DOHH2 (cell line): ENCODE measurements around the gene OR9Q1.
"Not testable (repeated sequence)": the region's sequence is repeated elsewhere in the genome, so short reads cannot be mapped to it uniquely, and the experiment has no call there.

Experiments
- H3F3A ChIP-seq: fragments of 200-600 bp; sonication (generic), shearing (Covaris generic); 2 replicates; pipeline ENCODE4 v1.6.0; 2016; ENCODE audit warnings: antibody characterized with exemption, mild to moderate bottlenecking; ENCODE audit not compliant: control insufficient read depth, insufficient read depth
- H3K27ac ChIP-seq: fragments of 200-600 bp; sonication (generic); 2 replicates; pipeline ENCODE4 v1.5.1; 2014; ENCODE audit warnings: low read depth, mild to moderate bottlenecking, low read length, moderate library complexity
- H3K27me3 ChIP-seq: fragments of 200-600 bp; sonication (generic); 2 replicates; pipeline ENCODE4 v1.6.1; 2014; ENCODE audit warnings: mild to moderate bottlenecking, low read length, mixed read lengths; ENCODE audit not compliant: control insufficient read depth
- H3K36me3 ChIP-seq: fragments of 200-600 bp; sonication (generic); 2 replicates; pipeline ENCODE4 v1.6.1; 2014; ENCODE audit warnings: mild to moderate bottlenecking, low read length, moderate library complexity, mixed read lengths; ENCODE audit not compliant: control insufficient read depth
- H3K4me1 ChIP-seq: fragments of 200-600 bp; sonication (generic); 2 replicates; pipeline ENCODE4 v1.6.1; 2014; ENCODE audit warnings: mild to moderate bottlenecking, low read length, mixed read lengths; ENCODE audit not compliant: control insufficient read depth
- H3K4me2 ChIP-seq: fragments of 200-600 bp; sonication (generic); 2 replicates; pipeline ENCODE4 v1.6.0; 2014; ENCODE audit warnings: mild to moderate bottlenecking, low read length, moderate library complexity
- H3K4me3 ChIP-seq: fragments of 200-600 bp; sonication (generic); 2 replicates; pipeline ENCODE4 v1.5.1; 2014; ENCODE audit warnings: mild to moderate bottlenecking, low read length, mixed read lengths
- H3K79me2 ChIP-seq: fragments of 200-600 bp; sonication (generic); 2 replicates; pipeline ENCODE4 v1.6.1; 2014; ENCODE audit warnings: mild to moderate bottlenecking, low read length, mixed read lengths; ENCODE audit not compliant: control insufficient read depth
- H3K9me2 ChIP-seq: fragments of 200-600 bp; sonication (generic); replicated peaks from 2 replicates; pipeline ENCODE4 v1.6.1; 2014; ENCODE audit warnings: mild to moderate bottlenecking, low read length, mixed read lengths; ENCODE audit not compliant: control insufficient read depth
- H3K9me3 ChIP-seq: fragments of 200-600 bp; sonication (generic); 2 replicates; pipeline ENCODE4 v1.6.1; 2014; ENCODE audit warnings: antibody characterized with exemption, low read length, mixed read lengths; ENCODE audit not compliant: control insufficient read depth, insufficient read depth
- H4K20me1 ChIP-seq: fragments of 200-600 bp; sonication (generic); 2 replicates; pipeline ENCODE4 v1.6.0; 2014; ENCODE audit warnings: low read depth, mild to moderate bottlenecking, antibody characterized with exemption, low read length, moderate library complexity; ENCODE audit not compliant: control insufficient read depth, insufficient read depth
- EZH2phosphoT487 ChIP-seq: fragments of 200-600 bp; sonication (generic); IDR thresholded peaks from 2 replicates; pipeline ENCODE4 v1.6.1; 2017; ENCODE audit warnings: borderline replicate concordance, mild to moderate bottlenecking, antibody characterized with exemption, low read length, moderate library complexity, mixed read lengths
- TF ChIP-seq, protein P1 (sequence below): fragments of 200-600 bp; sonication (generic); IDR thresholded peaks from one replicate; pipeline ENCODE4 v1.5.1; 2014; ENCODE audit warnings: antibody characterized with exemption, mild to moderate bottlenecking, low read depth, low read length; ENCODE audit not compliant: poor library complexity, severe bottlenecking

Gene OR9Q1

GRCh38 chr11:57999523-57999922, 24.2 kb upstream of the OR9Q1 start:
- not testable (repeated sequence) for H3K9me3 ChIP-seq, H3K4me1 ChIP-seq, H3K27me3 ChIP-seq, H3K79me2 ChIP-seq, H3K4me2 ChIP-seq, H3F3A ChIP-seq, H3K27ac ChIP-seq, H3K9me2 ChIP-seq, H3K36me3 ChIP-seq, H3K4me3 ChIP-seq, H4K20me1 ChIP-seq

DNA sequence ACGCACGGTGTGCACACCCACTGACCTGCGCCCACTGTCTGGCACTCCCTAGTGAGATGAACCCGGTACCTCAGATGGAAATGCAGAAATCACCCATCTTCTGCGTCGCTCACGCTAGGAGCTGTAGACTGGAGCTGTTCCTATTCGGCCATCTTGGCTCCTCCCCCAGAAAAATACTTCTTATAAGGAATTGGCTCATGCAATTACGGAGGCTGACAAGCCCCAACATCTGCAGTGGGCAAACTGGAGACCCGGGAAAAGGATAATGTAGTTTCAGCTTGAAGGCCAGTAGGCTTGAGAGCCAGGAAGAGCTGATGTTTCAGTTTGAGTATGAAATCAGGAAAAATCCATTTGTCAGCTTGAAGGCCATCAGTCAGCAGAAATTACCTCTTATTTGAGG, 23.7 kb upstream of the OR9Q1 start:
- H3K27ac ChIP-seq, H3K36me3 ChIP-seq, H3K27me3 ChIP-seq, H3K4me1 ChIP-seq, H3K9me2 ChIP-seq, H3K79me2 ChIP-seq, H3K4me3 ChIP-seq, H3F3A ChIP-seq, H3K4me2 ChIP-seq, H3K9me3 ChIP-seq, H4K20me1 ChIP-seq: not testable (repeated sequence)

GRCh38 chr11:58000699-58001098, 23.0 kb upstream of the OR9Q1 start:
- TF ChIP-seq, protein P1, sequence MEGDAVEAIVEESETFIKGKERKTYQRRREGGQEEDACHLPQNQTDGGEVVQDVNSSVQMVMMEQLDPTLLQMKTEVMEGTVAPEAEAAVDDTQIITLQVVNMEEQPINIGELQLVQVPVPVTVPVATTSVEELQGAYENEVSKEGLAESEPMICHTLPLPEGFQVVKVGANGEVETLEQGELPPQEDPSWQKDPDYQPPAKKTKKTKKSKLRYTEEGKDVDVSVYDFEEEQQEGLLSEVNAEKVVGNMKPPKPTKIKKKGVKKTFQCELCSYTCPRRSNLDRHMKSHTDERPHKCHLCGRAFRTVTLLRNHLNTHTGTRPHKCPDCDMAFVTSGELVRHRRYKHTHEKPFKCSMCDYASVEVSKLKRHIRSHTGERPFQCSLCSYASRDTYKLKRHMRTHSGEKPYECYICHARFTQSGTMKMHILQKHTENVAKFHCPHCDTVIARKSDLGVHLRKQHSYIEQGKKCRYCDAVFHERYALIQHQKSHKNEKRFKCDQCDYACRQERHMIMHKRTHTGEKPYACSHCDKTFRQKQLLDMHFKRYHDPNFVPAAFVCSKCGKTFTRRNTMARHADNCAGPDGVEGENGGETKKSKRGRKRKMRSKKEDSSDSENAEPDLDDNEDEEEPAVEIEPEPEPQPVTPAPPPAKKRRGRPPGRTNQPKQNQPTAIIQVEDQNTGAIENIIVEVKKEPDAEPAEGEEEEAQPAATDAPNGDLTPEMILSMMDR, result no peak
- no peak for TF ChIP-seq EZH2phosphoT487
- no peaks in the 10 kb centered on the region for H3K27me3 ChIP-seq
- no peaks in the 10 kb centered on the region for H3K79me2 ChIP-seq
- H3K4me1 ChIP-seq, result no peaks in the 10 kb centered on the region
- H3K27ac ChIP-seq, result no peak overlapping the region
- no peak overlapping the region for H3K4me3 ChIP-seq
- no peaks in the 10 kb centered on the region for H4K20me1 ChIP-seq
- no peak overlapping the region for H3K4me2 ChIP-seq
- H3F3A ChIP-seq, result no peaks in the 10 kb centered on the region
- no peaks in the 10 kb centered on the region for H3K36me3 ChIP-seq
- no peaks in the 10 kb centered on the region for H3K9me3 ChIP-seq
- H3K9me2 ChIP-seq, result no peaks in the 10 kb centered on the region

DNA sequence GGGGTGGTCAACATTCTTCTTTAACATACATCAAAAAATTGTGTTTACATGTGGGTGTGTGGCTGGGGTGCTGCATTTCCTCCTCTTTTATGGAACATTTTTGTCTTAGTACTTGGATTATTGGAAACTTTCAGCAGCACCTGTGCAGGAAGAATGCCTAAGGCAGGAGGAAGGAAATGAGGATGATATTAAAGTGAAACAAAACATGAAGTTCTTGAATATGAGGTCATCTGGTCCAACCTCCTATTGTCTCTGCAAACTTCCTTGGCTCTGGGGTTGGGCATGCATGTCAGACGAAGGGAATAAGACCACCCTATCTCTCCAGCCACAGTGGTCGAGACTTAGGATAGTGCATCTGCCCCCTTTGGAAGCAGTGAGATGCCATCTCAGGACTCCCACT, 20.6 kb upstream of the OR9Q1 start:
- Histone ChIP-seq H3K4me3 (no peak overlapping the region), H3K9me2 (no peaks in the 10 kb centered on the region), H3K79me2 (no peaks in the 10 kb centered on the region), H3K27me3 (no peaks in the 10 kb centered on the region), H3K9me3 (no peaks in the 10 kb centered on the region), H3K27ac (no peak overlapping the region), H3K36me3 (no peaks in the 10 kb centered on the region), H3K4me1 (no peaks in the 10 kb centered on the region), H3F3A (no peaks in the 10 kb centered on the region), H4K20me1 (no peaks in the 10 kb centered on the region), H3K4me2 (no peak overlapping the region)
- TF ChIP-seq EZH2phosphoT487, result no peak
- TF ChIP-seq, protein P1, result no peak
